HPDE6-E6E7 (cell line): ENCODE results near the gene ARFGAP1.
"Not testable (repeated sequence)": the region's sequence is repeated elsewhere in the genome, so short reads cannot be mapped to it uniquely, and the experiment has no call there.

Experiments used
- DNase-seq: peaks from one replicate; pipeline ENCODE4 v3.0.0; 2011; ENCODE audit warnings: missing footprints; ENCODE audit errors: extremely low spot score

Gene ARFGAP1

DNA sequence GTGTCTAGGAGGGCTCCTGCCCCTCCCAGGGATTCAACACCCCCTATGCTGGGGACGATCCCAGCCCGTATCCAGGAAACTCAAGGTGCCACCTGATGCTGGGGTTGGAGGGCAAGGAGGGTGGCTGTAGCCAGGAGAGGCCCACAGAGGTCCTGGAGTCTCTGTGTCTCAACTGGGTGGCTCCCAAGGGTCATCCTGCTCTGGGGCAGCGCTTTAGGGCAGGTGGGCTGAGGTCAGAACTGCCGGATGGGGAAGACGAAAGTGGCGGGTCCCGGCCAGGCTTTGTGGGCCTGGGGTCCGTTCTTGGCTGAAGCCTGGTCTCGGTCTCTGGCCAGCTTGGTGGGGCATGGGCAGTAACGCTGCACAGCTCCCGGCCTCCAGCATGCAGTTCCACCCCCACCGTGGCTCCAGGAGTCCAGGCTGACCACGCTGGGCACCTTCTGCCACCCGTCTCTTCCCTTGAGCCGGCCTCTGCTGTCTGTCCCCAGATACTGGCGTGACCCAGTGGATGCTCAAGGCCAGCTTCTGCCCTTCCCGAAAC is 17.6 kb downstream of the ARFGAP1 start:
- no peak for DNase-seq

DNA sequence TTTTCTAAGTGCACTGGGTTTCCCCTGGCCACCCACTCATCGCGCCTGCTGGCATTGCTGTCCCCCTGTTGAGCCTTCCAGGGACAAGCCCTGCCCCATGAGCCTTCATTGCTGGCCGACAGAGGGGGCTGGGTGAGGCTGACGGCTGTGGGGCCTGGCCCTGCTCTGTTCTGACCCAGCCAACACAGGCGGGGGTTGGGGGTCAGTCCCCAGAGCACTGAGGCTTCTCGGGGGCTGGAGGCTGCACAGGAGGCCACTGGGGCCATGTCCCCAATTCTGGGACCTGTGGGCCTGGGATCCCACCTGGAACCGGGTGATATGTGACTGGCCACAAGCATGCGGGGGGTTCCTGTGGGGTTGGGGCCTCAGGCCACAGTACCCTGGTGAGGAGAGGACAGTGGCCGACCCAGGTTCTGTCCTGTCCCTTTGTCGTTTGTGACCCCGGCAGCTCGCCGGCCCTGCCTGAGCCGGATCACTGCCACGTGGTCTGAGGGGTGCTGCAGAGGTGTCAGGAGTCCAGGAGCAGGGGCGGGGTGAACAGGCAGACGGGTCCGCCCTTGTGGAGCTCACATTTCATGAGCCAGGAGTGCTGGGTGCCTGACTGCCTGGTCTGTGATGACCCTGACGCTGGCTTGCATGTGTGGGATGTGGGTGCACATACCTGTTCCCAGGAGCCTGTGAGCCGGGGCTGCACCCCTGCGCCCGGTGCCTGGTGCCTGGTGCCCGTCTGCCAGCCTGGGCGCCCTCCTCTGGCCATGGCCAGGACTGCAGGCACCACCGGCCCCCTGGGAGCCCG is 18.3 kb downstream of the ARFGAP1 start:
- peak; percentile 88 for DNase-seq

DNA sequence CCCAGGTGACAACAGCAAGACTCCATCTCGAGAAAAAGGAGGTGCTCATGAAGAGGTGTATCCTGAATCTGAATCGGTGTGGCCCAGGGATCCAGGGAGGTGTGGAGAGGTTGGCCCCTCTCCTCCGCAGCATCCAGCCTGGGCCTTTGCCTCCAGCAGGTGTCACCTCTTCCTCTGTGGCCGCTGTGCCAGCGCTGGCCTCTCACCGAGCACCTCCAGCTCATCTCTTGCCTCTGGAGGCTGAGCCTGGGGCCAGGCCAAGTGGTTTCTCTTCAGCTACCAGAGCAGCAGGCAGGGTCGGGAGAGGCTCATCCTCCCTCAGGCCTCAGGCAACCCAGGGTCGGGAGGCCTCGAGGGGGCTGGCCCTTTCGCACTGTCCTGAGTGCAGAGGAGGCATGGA is 19.2 kb downstream of the ARFGAP1 start:
- no peak for DNase-seq

- no peak for DNase-seq
These were observed 19.7 kb downstream of the ARFGAP1 start for GRCh38 chr20:63292292-63292701.

GRCh38 chr20:63292904-63293303 is 20.3 kb downstream of the ARFGAP1 start, which contains the start of gene COL20A1:
TSS of gene COL20A1 (plus strand) at chr20:63293186. CDS start at chr20:63295108, 1,922 bp downstream.
- no peak for DNase-seq

- no peak for DNase-seq
These were observed 20.8 kb downstream of the ARFGAP1 start for GRCh38 chr20:63293456-63293855.

DNA sequence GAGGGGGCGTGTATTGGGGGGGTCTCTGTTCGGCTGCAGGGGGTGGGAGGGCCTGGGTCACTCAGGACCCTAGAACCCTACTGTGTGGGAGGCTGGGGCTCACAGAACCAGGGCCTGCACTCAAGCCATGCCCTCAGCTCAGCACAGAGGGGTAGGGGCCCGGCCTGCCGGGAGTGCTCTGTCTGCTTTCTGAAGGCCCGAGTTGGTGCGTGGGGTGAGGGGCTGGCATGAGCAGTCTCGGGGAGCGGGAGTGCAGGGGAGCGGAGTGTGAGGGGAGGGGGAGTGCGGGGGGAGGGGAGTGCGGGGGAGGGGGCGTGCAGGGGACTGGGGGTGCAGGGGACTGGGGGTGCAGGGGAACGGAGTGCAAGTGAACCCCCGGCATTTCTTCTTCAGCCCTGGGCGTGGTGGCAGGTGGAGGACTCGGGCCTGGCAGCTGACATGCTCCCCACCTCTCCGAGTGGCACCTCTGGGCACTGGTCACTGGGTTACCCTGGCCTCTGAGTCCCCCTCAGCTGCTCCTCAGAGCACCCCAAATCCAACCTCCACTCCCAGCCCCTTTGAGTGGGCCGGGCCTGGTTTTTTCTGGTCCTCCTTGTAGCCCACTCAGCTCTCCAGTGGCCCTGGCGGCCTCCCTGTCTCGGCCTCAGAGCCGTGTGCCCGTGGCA is 21.4 kb downstream of the ARFGAP1 start:
- no peak for DNase-seq

DNA sequence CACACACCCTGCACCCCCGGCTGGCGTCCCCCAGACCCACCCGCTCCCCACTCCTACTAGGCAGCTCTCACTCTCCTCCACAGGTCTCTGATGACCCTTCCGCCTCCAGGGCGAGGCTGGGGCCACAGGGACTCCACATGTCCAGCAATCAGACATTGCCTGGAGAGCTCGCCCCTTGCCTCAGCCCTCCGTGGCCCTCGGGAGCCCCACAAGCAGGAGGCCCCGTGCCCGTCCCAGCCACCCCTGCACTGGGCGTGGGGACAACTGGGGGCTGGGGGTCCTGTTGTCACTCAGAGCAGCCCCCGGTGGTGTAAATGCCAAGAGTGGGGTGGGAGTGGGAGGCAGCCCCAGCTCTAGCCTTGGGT is 21.9 kb downstream of the ARFGAP1 start:
- DNase-seq = no peak

- DNase-seq = no peak
These were observed 22.4 kb downstream of the ARFGAP1 start for GRCh38 chr20:63295018-63295417.

GRCh38 chr20:63295422-63295821 is 22.8 kb downstream of the ARFGAP1 start:
- no peak for DNase-seq

- no peak for DNase-seq
These were observed 23.2 kb downstream of the ARFGAP1 start for GRCh38 chr20:63295846-63296245.

DNA sequence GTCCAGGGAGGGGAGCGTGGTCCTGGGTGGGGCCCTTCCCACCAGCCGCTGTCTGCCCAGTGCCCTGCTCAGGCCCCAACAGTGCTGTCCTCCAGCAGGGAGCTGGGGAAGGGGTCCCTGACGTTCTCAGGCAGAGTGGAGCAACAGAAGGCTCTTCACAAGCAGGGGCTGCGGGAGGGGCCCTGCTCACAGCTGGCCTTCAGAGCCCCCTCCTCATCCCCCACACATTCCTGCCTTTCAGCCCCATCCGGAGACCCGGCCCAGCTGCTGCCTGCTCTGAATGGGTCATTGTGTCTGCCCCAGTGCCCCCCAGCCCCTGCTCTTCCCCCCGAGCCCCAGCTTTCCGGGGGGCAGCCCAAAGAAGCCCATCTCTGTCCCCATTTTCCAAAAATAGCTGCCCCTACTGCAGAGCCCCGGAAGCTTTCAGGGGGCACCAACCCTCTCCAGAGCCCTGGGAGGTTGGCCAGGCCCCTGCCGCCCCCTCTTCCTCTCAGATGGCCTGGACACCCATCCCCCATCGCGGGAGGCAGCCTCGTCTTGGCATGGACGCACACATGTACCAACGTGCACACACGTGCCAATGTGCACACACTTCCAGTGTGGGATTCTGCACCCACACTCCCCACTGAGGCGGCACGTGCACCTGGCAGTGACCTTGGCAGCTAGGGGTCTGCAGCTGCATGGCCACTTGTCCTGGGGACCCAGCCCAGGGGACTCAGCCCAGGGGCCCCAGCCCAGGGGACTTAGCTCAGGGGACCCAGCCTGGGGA is 24.1 kb downstream of the ARFGAP1 start:
- no peak for DNase-seq

DNA sequence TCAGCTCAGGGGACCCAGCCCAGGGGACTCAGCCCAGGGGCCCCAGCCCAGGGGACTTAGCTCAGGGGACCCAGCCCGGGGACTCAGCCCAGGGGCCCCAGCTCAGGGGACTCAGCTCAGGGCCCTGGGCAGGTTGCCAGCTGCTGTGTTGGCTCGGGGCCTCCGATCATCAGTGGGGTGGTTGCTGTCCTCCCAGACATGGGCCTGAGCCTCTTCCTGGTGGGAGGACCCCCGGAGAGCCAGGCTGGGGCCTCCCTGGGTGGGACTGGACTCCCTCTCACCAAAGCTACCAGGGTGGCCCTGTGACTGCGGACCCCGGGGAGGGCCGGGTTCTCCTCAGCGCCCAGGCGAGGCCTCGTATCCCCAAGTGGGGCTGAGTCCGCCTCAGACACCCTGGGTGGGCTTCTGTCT is 24.8 kb downstream of the ARFGAP1 start:
- no peak for DNase-seq

- DNase-seq = no peak
These were observed 25.4 kb downstream of the ARFGAP1 start for GRCh38 chr20:63297796-63298572.

- DNase-seq = no peak
These were observed 26.2 kb downstream of the ARFGAP1 start for GRCh38 chr20:63298731-63299312.

GRCh38 chr20:63301671-63302070 is 29.1 kb downstream of the ARFGAP1 start:
- no peak for DNase-seq

DNA sequence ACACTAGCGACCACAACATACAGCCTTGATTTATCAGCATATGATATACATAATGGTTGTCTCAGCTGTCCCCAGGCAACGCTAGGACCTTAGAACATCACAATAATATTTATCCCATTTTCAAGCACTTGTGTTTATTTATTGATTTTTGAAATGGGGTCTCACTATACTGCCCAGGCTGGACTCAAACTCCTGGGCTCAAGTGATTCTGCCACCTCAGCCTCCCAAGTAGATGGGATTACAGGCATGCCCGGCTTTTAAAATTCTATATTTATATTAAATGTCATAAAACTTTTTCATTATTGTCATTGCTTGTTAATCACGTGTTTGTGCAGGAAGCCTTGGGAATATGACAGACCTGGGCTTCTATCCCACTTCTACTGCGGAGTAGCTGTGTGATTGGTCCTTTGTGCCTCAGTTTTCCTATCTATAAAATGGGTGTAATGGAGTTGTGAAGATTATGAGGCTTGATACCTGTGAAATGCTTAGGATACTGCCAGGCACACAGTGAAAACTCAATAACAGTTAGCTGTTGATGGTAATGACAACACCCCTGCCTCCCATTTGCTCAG is 30.6 kb downstream of the ARFGAP1 start:
- no peak for DNase-seq

DNA sequence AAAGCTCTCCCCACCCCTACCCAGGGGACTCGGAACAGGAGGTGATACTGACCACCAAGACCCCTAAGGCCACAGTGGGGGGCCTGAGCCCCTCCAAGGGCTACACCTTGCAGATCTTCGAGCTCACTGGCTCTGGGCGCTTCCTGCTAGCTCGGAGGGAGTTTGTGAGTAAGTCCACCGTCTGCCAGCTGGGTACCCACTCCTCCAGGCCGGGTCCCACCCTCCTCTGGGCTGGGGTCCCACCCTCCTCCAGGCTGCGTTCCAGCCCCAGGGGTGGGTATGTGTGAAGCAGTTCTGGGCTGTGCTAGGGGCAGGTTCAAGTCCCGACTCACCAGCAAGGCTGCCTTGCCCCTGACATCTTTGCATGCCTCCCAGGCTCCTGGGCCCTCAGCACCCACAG is 32.8 kb downstream of the ARFGAP1 start:
- DNase-seq = no peak

DNA sequence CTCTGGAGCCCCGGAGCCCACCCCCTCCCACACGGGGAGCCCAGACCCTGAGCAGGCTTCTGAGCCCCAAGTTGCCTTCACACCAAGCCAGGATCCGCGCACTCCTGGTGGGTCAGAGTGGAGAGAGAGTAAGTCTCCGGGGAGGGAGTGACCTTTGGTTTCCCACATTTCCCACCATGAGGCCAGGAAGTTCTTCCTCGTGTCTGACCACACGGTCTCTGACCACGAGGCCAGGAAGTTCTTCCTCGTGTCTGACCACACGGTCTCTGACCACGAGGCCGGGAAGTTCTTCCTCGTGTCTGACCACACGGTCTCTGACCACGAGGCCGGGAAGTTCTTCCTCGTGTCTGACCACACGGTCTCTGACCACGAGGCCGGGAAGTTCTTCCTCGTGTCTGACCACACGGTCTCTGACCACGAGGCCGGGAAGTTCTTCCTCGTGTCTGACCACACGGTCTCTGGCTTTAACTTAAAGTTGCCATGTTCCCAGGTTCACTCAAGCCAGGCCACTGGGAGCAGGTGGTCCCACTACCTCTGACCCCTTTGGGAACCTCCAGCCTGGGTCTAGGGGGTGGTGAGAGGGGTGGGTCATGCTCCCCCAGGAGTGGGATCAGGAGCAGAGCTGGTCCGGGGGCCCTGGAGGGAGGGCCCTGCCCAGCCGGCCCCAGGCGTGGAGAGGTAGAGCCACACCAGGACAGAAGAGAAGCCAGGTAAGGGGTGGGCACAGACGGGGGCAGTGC is 33.5 kb downstream of the ARFGAP1 start:
- not testable (repeated sequence) for DNase-seq
